Stimulated activated CD8-positive, alpha-beta memory T cell treated with anti-CD3 and anti-CD28 coated beads, Interleukin-4, amount 100 ng/mL, for 24 hours (primary cell): ENCODE results near the gene PITPNM3.

Source experiments
- DNase-seq: peaks from one replicate; pipeline ENCODE4 v3.0.0-alpha.2; 2020; ENCODE audit warnings: low read depth

The PITPNM3 gene

DNA sequence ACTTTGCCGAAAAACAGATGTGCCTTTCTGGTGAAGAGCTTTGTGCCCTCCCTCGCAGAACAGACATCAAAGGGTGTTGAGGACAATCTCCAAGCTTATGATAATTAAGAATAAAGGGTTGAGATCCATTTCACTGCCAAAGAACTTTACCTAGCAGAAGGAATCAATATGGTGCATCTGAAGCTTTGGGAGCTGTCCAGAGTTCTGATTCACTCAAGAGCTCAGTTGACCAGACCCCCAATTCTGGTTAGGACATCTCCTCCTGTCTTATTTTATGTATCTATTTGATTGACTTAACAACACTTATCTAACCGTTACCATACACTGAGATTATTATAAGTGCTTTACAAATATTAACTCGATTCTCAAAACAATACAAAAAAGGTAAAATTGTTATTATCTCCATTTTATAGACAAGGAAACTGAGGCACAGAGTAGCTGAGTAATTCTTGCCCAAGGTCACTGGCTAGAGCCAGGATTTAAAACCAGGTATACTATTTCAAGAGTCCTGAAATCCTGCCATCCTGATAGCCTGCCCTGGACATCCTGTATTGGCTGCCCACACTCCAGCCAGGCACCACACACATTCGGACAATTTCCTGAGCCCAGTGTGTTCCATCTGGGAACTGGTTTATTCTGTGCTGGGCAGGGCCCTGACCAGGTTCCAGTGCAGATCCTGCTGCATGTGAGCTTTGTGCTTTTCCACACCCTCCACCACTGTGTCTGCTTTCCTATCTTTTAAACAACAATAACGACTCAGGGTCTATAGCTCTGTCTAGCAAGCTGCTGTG lies 29.8 kb downstream of the PITPNM3 start:
- DNase-seq, result no peak

DNA sequence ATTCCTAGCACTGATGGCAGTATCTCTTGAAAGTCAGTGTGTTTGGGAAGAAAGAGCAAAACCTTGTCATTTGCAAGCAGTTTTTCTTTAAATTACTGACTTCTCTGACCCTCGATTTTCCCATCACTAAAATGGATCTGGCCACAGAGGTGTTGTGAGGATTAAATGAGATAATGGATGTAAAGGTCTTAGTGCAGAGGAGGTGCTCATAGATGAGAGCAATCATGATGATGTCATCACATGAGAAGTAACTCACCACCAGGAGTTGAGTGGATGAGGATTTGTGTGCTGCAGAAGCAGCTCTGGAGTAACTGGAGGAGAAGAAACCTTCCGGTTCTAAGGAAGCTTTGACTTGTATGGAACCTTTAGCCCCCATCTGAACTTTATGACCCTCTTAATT lies 30.6 kb downstream of the PITPNM3 start:
- DNase-seq, result no peak

- DNase-seq, result no peak
Measured at GRCh38 chr17:6525141-6525540, 31.2 kb downstream of the PITPNM3 start.

GRCh38 chr17:6524520-6524919 lies 31.8 kb downstream of the PITPNM3 start:
- no peak for DNase-seq

- no peak for DNase-seq
Measured at GRCh38 chr17:6523809-6524355, 32.5 kb downstream of the PITPNM3 start.

GRCh38 chr17:6523330-6523729 lies 33.0 kb downstream of the PITPNM3 start:
- no peak for DNase-seq

- no peak for DNase-seq
Measured at GRCh38 chr17:6521586-6521985, 34.8 kb downstream of the PITPNM3 start.

- DNase-seq, result no peak
Measured at GRCh38 chr17:6517062-6517461, 39.3 kb downstream of the PITPNM3 start.

DNA sequence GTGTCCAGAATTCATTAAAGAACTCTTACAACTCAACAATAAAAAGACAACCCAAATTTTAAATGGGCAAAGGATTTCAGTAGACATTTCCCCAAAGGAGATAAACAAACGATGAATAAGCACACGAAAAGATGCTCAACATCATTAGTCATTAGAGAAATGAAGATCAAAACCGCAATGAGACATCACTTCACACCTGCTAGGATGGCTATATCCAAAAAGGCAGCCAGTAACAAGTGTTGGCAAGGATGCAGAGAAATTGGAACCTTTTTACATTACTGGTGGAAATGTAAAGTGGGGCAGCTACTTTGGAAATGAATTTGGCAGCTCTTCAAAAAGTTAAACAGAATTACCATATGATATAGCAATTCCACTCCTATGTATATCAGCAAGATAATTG lies 42.0 kb downstream of the PITPNM3 start:
- no peak for DNase-seq

DNA sequence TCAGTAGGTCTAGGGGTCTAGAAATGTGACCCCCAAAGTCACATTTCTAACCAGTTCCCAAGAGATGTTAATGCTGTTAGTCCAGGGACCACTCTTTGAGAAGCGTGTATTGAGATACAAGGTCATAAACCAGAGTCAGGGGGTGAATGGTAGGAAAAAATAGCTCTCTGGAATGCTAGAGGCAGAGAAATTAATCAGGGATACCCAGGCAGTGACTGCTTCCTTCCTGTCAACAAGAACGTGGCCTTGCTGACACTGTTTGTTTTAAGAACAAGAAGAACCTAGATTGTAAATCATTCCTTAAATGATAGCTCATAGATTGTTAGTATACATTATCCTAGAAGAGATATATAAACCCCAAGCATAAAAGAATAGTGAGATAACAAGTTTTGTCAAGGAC lies 43.8 kb downstream of the PITPNM3 start:
- DNase-seq, result no peak

- no peak for DNase-seq
Measured at GRCh38 chr17:6510321-6510977, 45.9 kb downstream of the PITPNM3 start.

- no peak for DNase-seq
Measured at GRCh38 chr17:6509921-6510320, 46.4 kb downstream of the PITPNM3 start.

DNA sequence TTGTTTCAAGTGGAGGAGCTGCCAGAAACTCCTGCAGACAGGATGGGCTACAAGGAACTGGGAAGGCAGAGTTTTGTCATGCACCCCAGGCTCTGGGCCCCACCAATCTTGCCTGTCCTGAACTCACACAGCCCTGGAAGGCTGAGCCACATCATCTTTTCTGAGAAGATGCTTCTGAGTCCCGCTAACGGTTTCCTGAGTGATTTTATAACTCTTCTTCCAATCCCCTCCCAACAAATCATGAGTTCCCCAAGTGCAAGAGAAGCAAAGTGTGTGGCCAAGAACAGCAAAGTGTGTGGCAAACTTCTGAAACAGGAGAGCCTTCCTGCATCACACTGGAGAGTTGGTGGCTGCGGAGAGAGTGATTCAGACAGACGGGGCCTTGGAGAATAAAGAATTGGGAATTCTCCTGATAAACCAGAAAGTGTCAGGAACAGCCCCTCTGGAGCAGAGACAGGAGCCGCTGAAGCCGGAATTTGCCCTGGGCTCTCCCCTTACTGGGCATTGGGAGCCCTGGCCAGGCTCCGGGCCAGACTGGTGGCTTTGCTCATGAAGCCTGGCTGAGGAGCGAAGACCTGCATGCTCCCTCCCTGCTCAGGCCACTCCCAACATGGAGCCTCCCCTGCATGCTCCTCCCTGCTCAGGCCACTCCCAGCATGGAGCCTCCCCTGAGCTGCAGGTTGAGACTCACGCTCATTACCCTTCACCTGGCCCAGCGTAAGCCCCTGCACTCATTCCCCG lies 47.2 kb downstream of the PITPNM3 start:
- no peak for DNase-seq

DNA sequence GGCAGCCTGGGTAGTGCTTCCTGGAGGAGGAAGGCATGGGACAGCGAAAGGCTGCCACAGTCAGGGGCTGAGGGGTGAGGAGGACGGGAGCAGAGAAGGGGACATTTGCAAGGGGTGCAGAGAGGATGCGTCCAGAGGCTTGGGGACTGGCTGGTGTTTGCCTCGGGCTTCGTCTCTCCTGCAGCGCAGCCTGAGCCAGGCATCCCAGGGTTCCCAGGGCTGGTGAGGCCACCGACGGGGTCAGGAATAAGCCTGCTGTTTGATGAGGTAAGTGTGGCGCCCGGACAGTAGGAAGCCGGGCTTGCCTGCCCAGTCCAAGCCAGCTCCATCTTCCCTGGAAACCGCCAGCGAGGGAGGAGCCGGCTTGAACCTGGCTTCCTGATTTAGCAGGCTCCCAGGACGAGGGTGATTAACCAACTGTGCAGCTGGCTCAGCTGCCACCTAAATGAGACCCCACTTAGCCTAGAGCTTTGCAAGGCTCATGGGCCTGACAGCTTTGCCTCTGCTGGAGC lies 47.8 kb downstream of the PITPNM3 start:
- DNase-seq, result no peak

GRCh38 chr17:6508016-6508415 lies 48.3 kb downstream of the PITPNM3 start:
- DNase-seq, result no peak

DNA sequence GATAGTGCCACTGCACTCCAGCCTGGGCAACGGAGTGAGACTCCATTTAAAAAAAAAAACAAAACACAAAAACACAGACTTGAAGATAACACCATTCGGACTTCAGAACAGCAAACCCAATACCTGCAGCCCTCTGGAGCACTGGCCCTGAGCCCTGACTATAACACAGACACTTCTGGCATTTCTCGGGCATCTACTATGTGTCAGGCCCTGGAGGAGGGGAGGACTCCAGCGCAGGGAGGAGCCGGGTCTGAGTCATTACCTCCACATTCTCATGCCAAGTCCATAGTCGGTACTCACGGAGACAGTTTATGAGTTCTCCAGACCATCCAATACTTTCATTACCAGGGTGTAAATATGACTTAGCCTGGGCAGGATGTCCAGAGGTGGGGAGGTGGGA lies 48.8 kb downstream of the PITPNM3 start:
- DNase-seq, result no peak

GRCh38 chr17:6506679-6507231 lies 49.6 kb downstream of the PITPNM3 start:
- no peak for DNase-seq

DNA sequence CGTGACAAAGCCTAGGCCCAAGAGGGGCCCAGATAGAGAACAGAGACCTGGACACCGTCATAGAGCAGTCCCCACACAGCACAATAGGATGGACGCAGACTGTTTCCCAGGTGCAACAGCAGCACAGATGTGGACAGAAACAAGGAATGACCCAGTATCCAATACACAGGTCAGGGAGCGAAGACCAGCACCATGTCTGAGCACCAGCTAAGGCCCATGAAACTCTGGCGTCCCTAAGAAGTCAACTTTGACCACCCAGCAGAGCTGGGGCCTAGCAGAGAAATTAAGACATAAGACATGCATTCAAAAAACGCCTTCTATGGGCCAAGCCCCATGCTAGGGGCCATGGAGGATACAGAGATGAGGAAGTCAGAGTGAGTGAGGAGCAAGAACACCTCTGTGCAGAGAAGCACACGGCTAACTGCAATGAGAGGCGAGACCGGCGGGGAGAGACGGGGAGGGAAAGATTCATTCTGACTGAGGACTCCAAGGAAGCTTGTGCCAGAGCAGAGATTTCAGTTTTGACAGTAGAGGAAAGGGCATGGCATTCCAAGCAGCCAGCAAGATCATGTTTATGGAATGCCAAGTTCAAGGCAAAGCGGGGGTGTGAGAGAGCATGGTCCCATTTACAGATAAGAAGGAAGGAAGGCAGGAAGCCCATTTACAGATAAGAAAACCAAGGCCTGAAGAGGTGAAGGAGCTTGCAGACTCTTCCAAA lies 50.8 kb downstream of the PITPNM3 start:
- no peak for DNase-seq

GRCh38 chr17:6503641-6504195 lies 52.6 kb downstream of the PITPNM3 start:
- no peak for DNase-seq

- DNase-seq, result no peak
Measured at GRCh38 chr17:6502871-6503509, 53.4 kb downstream of the PITPNM3 start.

DNA sequence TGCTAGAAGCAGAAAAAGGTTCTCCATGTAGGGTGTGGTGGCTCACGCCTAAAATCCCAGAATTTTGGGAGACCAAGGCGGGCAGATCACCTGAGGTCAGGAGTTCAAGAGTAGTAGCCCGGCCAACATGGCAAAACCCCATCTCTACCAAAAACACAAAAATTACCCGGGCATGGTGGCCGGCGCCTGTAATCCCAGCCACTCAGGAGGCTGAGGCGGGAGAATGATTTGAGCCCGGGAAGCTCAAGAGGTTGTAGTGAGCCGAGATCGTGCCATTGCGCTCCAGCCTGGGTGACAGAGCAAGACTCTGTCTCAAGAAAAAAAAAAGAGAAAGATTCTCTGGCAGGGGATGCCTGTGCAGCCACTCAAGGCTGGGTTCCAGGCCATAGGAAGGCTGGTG lies 54.2 kb downstream of the PITPNM3 start:
- no peak for DNase-seq
